IMR-90 (cell line): Measurements from ENCODE around the gene GNAS-AS1. TPM values are rescaled to one million over a fixed set of nuclear protein-coding genes. Genes with fewer than 3 reads are reported as not detected.

ENCODE experiments used
- polyA plus RNA-seq, 3 experiments: library from polyadenylated mRNA; depleted of rRNA; stranded (reverse); fragments of >200 nt; gene quantifications; 2 replicates each; pipeline ENCODE4 v1.2.3, GENCODE V29; 2012; ENCODE audit warnings: low replicate concordance in 1 of 3
- total RNA-seq: library from RNA; depleted of rRNA; stranded (reverse); fragments of >200 nt; gene quantifications from 2 replicates; pipeline ENCODE4 v1.2.3, GENCODE V29; 2012
- TF ChIP-seq, protein P1 (sequence below): conservative IDR thresholded peaks from 2 replicates; pipeline ENCODE4 v1.5.1; 2012; ENCODE audit warnings: mild to moderate bottlenecking, low read depth, low read length, improper control_type of control experiment

The GNAS-AS1 gene
- total and polyA plus RNA-seq, 2 of the 4 experiments (the other 2 are of a cell fraction) = 0.54 to 0.60 TPM

DNA sequence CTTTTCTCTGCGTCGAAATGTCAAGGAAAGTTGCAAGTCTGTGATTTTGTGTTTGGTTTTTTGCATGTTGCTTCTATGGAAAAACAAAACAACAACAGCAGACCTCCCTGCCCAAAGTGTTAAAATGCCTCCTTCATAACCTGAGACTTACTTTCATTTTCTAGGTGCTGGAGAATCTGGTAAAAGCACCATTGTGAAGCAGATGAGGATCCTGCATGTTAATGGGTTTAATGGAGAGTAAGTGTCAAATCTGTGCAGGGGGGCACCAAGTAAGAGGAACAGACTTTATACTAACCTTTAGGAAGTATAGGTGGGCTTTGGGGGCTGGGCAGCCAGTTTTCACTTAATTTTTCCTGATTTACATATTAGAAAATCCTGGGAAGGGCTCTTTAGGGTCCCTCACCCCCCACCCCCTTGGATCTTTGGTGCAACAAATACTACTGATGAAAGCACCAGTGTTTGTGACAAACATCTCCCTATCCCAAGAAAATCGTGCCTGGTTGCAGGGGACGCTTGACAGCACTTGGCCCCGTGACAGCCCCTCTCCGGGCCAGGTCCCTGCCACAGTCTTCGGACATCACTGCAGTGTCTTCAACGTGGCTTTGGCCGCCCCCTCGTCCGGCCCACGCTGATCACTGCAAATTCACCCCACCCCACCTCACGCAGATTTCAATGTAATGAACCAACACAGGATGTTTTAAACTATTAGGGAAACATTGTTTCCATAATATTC lies 44.9 kb upstream of the GNAS-AS1 start (continued):
- TF ChIP-seq, protein P1, sequence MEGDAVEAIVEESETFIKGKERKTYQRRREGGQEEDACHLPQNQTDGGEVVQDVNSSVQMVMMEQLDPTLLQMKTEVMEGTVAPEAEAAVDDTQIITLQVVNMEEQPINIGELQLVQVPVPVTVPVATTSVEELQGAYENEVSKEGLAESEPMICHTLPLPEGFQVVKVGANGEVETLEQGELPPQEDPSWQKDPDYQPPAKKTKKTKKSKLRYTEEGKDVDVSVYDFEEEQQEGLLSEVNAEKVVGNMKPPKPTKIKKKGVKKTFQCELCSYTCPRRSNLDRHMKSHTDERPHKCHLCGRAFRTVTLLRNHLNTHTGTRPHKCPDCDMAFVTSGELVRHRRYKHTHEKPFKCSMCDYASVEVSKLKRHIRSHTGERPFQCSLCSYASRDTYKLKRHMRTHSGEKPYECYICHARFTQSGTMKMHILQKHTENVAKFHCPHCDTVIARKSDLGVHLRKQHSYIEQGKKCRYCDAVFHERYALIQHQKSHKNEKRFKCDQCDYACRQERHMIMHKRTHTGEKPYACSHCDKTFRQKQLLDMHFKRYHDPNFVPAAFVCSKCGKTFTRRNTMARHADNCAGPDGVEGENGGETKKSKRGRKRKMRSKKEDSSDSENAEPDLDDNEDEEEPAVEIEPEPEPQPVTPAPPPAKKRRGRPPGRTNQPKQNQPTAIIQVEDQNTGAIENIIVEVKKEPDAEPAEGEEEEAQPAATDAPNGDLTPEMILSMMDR = no peak
